CD4-positive, alpha-beta T cell treated with Interleukin-17A for 4 hours (primary cell): ENCODE results near the gene RBPMS2.
A peak's percentile ranks its signal among the peaks of the same experiment; 100 is the strongest.
"Not testable (repeated sequence)": the region's sequence is repeated elsewhere in the genome, so short reads cannot be mapped to it uniquely, and the experiment has no call there.

ENCODE experiments used
- DNase-seq: peaks from one replicate; pipeline ENCODE4 v3.0.0-alpha.2; 2020; ENCODE audit warnings: mixed read lengths

Gene RBPMS2

GRCh38 chr15:64775551-64776401, at the start of gene RBPMS2:
Gene RBPMS2 (minus strand): TSS chr15:64775589. CDS start chr15:64775319, 270 bp downstream.
- DNase-seq = no peak

- DNase-seq = no peak
Observed at GRCh38 chr15:64824929-64825430, 49.6 kb upstream of the RBPMS2 start.

GRCh38 chr15:64816452-64816851, 41.1 kb upstream of the RBPMS2 start:
- no peak for DNase-seq

GRCh38 chr15:64814965-64815364, 39.6 kb upstream of the RBPMS2 start:
- not testable (repeated sequence) for DNase-seq

- DNase-seq = not testable (repeated sequence)
Observed at GRCh38 chr15:64814283-64814682, 38.9 kb upstream of the RBPMS2 start.

- DNase-seq = no peak
Observed at GRCh38 chr15:64813075-64813474, 37.7 kb upstream of the RBPMS2 start.

GRCh38 chr15:64810497-64811326, 35.3 kb upstream of the RBPMS2 start:
- no peak for DNase-seq

- DNase-seq = peak; percentile 84
Observed at GRCh38 chr15:64809649-64810496, 34.5 kb upstream of the RBPMS2 start.

GRCh38 chr15:64808785-64809453, 33.5 kb upstream of the RBPMS2 start:
- DNase-seq = no peak

GRCh38 chr15:64807751-64808222, 32.4 kb upstream of the RBPMS2 start:
- no peak for DNase-seq

GRCh38 chr15:64807051-64807749, 31.8 kb upstream of the RBPMS2 start:
- no peak for DNase-seq

- no peak for DNase-seq
Observed at GRCh38 chr15:64806509-64806908, 31.1 kb upstream of the RBPMS2 start.

- DNase-seq = no peak
Observed at GRCh38 chr15:64804619-64805018, 29.2 kb upstream of the RBPMS2 start.

GRCh38 chr15:64803526-64803925, 28.1 kb upstream of the RBPMS2 start:
- DNase-seq = no peak

GRCh38 chr15:64800476-64800875, 25.1 kb upstream of the RBPMS2 start:
- DNase-seq = no peak

- not testable (repeated sequence) for DNase-seq
Observed at GRCh38 chr15:64798905-64799304, 23.5 kb upstream of the RBPMS2 start.

GRCh38 chr15:64795921-64796320, 20.5 kb upstream of the RBPMS2 start:
- not testable (repeated sequence) for DNase-seq

- not testable (repeated sequence) for DNase-seq
Observed at GRCh38 chr15:64795299-64795698, 19.9 kb upstream of the RBPMS2 start.

GRCh38 chr15:64792282-64792681, 16.9 kb upstream of the RBPMS2 start:
- no peak for DNase-seq

- DNase-seq = no peak
Observed at GRCh38 chr15:64791401-64791800, 16.0 kb upstream of the RBPMS2 start.

GRCh38 chr15:64783796-64784195, 8.4 kb upstream of the RBPMS2 start:
- DNase-seq = no peak
